ENCODE results near the gene CNGB1.
"Not testable (repeated sequence)": the region's sequence is repeated elsewhere in the genome, so short reads cannot be mapped to it uniquely, and the experiment has no call there.

The CNGB1 gene

DNA sequence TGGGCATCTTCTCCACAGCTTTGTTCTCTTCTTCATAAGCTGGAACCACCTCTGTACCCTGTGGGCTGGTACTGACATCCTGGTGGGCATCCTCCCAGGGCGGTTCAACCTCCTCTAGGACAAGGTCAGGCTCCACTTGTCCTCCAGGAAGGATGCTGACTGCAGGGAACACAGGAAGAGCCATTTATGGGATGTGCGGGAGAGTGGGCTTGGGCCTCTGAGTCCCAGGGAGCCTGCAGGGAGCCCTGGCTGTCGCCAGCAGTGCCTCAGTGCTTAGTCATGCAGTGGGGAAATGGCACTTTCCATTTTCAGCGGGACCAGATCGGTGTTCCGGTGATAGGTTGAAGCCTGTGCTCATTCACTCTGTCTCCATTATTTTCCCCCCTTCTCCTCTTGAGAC is 20.5 kb downstream of the CNGB1 start:
- DNase-seq = no peak

DNA sequence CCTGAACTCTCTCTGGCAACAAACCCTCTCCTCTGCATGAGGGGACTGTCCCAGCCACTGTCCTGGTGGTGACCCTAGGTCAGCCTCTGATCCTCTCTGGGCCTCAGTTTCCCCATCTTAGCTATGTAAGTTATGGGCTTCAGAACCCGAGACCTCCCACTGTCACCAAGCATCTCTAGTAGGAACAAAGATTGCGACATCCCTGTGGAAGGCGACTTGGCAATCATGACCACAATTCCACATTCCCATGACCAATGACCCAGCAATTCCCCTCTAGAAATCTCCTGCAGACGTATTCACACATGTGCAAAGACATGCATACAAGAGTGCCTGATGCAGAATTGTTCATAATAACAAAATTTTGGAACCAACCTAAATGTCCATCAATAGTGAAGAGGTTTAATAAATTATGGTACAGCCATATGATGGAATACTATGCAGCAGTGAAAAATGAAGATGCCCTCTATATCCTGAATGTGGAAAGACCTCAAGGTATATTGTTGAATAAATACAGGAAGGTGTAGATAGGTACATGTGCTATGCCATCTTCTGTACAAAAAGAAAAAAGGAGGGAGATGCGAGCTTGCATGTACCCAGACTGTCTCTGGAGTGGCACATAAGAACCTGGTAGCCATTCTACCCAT is 21.2 kb downstream of the CNGB1 start:
- DNase-seq = no peak

DNA sequence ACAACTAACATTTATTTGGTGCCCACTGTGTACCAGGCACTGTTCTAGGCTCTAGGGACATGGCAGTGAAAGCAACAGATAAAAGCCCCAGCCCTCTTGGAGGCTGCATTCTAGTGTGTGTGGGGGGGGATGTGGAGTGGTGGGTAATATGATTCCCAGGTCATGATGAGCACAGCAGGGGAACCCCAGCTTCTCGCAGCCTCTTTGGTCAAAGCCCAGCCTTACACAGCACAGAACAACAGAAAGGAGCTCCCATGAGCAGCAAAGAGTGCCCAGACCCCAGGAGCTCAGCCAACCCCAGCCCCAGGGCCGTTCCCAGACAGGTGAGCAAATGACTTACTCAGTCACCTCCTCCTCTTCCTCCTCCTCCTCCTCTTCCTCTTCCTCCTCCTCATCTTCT is 21.9 kb downstream of the CNGB1 start:
- no peak for DNase-seq

DNA sequence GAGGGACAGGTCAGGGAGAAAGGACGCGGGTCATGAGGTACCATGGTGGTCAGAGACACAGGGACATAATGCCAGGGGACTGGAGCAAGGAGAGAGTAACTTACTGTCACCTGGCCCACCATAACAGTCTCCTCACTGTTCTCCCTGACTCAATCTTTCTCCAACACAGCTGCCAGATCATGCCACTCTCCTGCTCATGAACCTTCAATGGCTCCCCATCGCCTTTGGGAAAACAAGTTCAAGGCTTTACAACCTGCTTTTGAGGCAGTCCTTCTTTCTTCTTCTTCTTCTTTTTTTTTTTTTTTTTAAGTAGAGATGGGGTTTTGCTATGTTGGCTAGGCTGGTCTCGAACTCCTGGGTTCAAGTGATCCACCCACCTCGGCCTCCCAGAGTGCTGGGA is 22.9 kb downstream of the CNGB1 start:
- no peak for DNase-seq

DNA sequence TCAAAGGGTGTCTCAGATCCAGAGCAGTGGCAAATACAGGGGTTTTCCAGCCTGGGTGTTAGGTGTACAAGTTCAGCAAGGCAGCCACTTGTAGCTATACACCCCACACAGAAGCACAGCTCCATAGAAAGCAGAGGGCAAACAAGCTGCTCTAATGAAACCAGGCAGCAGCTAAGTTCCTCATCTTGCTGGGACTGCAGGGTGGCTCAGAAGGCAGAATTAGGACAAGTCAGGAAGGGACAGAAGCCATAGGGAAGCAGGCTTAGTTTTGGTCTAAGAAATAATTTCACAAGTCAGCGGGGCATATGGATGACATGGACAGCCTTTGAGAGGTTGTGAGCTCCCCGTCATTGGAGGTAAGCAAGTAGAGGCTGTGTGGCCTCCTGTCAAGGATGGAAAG is 23.7 kb downstream of the CNGB1 start:
- no peak for DNase-seq

DNA sequence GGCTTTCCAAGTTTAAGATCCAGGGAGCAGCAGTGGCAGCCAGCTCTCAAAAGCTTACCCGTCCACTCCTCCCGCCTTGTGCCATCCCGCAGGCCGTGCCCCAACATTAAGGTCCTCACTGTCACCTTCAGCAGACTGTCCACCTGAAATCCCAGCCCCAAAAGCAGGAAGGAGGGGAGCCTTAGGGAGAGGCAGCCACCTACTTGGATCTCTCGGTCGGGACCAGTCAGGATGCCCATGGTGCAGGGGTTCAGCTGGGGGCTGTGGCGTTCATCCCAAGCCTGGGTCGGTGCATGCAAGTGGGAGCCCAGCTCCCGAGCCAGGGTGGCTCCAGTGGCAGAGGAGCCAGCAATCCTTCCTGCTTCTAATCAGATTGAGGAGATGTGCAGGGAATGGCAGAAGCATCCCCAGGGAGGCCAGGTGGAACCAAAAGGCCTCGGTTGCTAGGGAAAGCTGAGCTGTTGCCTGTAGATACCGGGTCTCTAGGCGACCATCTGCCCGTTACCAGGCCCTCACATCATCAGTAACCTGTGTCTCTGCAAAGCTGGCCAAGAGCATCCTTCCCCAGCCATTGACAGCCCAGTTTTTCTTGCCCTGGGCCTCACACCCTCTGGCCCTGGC is 24.6 kb downstream of the CNGB1 start:
- DNase-seq = no peak

DNA sequence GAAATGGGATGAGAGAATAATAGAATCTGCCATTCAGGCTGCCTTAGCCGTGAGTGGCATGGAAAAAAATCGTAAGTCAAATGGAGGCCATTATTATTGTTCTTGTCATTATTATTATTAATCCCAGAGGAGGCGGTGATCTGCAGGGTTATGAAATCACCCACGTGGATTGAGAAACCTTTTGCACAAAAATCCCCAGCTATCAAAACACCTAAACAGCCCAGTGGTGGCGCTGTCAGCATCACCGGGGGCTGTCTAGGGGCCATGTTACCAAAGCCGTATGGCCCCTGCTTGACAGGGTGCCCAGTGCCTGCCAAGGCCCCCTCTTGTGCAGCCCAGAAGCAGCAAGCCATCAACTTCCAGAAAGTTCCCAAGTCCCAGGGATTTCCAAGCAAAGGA is 25.2 kb downstream of the CNGB1 start:
- DNase-seq = no peak

DNA sequence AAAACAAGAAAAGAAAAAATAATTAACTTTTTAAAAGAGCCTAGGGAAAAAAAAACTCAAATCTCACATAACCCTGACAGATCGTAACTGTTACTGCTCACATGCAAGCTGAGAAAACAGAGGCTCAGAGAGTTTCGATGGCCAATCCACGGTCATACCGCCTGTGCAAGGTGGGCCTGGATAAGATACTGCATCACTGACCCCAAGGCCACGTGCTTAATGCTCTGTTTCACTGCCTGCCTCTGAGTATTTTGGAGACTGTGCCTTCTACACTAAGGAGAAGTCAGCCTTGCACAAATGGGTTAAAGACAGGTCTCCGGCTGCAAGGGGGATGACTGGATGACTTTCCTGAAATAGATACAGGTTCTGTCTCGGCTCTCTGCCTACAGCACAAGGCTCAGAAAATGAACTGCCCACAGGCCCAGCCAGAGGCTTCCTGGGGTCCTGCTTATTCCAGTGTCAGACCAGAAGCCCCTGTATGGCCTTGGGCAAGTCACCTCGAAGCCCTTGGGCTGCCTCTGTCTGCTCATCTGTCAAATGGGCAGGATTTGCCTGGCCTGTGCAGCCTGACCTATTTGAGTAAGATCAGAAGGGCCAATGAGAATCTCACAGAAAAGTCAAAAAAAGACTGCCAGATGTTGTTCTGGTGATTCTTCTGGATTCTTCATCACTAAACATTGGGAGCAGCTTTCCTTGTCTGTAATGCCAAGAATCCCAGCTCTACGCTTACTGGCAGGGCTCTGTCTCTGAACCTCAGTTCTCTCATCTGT is 25.8 kb downstream of the CNGB1 start:
- DNase-seq = no peak

DNA sequence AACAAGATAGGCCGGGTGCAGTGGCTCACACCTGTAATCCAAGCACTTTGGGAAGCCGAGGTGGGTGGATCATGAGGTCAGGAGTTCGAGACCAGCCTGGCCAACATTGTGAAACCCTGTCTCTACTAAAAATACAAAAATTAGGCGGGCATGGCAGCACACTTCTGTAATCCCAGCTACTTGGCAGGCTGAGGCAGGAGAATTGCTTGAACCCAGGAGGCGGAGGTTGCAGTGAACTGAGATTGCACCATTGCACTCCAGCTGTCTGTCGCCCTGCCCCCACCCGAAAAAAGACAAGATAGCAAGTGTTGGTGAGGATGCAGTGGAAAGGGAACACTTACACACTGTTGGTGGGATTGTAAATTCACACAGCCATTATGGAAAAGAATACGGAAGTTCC is 27.5 kb downstream of the CNGB1 start:
- not testable (repeated sequence) for DNase-seq

DNA sequence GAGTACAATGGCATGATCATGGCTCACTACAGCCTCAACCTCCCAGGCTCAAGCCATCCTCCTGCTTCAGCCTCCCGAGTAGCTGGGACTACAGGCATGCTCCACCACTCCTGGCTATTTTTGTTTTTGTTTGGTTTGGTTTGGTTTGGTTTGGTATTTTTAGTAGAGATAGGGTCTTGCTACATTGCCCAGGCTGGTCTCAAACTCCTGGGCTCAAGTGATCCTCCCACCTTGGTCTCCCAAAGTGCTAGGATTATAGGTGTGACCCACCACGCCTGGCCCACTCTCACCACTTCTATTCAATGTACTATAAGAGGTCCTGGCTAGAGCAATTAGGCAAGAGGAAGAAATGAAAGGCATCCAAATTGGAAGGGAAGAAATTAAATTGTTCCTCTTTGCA is 29.0 kb downstream of the CNGB1 start:
- not testable (repeated sequence) for DNase-seq

DNA sequence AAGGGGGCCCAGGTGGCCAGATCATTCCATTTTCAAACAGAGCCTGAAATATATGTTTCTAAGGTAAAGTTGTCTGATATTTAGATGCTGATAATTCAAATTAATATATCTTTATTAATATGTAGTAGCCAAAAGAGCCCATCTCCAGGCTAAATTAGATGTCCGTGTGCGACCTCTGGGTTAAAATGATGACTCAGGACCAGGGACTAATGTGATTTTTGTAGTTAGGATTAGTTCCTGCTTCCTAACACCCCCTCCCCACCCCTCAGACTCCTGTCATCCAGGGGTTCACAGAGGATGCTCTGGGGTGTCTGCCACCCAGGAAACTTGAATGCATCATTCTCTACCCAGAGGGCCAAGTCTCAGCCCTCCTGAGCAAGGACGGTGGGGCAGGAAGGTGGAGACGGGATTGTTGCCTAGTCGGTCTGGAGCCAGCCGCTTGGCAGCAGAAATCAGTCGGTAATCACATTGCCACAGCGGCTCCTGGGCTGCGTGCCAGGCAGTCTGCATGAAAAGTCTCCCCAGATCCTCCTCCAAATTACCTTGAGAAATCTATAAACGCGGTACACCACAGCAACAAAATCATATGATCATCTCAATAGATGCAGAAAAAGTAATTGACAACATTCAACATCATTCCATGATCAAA is 29.8 kb downstream of the CNGB1 start:
- no peak for DNase-seq

DNA sequence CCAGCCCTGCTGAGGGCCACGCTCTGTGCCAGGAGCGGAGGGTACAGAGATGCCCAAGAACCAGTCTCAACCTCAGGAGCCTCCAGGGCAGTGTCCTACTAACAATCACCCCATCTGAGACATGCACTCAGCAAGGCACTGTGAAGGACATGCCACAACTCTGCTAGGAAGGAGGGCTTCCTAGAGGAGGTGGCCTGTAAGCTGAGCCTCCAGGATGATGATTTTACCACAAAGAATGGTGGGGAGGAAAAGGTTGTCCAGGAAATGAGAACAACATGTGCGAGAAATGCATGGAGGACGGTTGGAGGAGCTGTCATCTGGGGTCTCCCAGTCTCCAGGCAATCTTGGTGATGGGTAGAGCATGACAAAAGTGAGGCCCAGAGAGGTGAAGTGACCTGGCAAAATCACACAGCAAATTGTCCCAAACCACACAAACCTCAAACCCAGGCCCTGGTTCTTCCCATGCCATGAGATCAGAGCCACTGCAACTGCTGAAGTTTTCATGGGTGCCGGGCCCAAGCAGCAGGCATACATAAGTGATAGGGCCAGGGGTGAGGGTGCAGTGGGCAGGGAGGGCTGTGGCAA is 30.5 kb downstream of the CNGB1 start:
- DNase-seq = no peak

DNA sequence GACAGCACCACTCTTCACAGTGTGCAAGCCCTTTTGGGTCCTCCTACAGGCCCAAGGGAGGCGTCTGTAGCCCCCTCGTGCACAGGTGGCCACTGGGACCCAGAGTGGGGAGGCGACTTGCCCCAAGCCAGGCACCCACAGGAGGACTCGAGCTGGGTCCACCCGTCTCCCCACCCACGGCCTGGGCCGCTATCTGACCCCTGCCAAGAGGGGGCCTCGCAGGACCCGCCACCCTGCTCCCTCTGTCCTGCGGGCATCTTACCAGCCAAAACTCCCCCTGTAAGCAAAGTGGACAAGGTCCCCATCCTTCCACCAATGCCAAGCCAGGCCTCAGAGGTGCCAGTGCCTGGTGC is 31.1 kb downstream of the CNGB1 start:
- DNase-seq = no peak

DNA sequence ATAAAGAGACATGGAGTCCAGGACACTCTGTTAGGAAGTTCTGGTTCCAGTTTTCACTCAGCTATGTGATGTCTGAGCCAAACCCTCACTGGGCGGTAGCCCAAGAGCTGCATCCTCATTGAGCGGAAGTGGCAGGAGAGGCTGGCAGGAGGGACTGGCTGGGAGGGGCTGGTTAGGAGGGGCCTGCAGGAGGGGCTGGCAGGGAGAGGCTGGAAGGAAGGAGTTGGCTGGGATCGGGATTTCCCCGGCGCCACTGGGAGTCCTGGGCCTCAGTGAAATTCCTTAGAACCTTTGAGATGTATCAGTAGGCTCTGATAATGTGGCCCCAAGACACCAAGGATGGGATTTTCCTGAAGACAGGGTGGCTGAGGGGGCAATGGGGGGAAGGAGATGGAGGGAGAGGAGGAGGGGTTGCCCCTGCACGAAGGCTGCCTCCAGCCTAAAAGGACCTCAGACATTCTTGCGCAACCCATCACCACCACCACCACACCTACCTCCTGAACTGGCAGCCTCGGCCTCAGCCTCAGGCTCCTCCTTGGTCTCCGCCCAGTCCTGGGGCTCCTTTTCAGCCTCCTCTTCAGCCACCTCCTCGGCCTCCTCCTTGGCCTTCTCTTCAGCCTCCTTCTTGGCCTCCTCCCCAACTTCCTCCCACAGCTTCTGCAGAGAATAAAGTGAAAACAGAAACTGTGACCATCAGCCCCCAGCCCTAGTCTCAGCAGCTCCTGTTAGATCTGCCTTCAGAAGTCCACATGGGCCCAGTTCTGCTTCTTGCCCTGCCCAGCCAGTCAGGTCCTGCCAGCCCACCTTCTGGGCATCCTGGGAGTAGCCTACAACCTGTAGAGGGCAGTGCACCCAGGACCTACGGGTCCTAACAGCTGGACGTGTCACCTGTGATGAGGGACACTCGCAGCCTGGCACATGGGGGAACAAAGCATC is 31.7 kb downstream of the CNGB1 start:
- no peak for DNase-seq

DNA sequence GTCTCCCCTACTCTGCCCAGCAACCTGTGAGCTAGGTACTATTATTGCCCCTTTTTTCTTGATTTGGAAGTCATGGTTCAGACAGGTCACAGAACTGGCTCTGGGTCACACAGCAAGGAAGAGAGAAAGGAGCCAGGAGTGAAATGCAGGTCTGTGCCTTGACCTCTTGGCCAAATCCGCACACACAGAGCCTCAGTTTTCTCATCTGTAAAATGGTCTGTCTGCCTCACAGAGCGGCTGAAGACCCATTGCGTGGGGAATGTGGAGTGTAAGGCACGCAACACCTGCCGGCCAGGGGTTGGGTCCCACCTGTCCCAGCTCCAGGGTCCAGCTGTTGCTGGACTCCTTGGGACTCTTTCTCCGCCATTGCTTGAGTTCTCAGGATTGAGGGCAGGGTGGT is 32.4 kb downstream of the CNGB1 start:
- DNase-seq = no peak

DNA sequence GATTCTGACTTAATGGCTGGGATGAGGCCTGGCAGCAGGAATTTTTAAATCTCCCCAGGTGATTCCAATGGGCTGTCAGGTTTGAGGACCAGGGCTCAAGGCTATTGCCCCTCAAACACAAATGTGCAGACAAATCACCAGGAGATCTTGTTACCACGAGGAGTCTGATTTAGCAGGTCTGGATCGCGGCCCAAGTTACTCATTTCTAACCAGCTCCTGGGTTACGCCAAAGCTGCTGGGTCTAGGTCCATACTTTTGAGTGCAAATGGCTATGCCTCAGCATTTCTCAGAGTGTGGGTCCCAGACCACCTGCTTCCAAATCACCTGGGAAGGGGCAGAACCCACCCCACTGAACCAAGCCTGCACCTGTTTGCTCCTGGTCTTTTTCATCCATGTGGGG is 33.1 kb downstream of the CNGB1 start:
- no peak for DNase-seq

DNA sequence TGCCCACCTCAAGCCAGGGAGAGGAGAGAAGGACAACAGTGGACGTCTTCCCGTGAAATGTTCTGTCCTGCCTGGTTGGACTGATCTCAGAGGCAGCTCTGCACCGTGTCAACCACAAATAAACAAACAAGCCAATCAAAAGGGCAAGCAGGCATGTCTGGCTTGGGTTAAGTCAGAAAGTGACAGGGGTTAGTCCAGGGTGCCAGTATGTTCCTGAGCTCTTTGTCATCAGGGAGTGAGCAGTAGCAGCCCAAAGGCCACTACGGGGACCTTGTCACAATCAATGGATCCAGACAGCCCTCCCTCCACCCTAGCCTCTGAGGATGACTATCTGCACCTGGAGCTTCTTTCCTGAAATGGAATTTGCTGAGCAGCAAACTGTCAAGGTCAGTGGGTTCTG is 35.0 kb downstream of the CNGB1 start:
- no peak for DNase-seq

DNA sequence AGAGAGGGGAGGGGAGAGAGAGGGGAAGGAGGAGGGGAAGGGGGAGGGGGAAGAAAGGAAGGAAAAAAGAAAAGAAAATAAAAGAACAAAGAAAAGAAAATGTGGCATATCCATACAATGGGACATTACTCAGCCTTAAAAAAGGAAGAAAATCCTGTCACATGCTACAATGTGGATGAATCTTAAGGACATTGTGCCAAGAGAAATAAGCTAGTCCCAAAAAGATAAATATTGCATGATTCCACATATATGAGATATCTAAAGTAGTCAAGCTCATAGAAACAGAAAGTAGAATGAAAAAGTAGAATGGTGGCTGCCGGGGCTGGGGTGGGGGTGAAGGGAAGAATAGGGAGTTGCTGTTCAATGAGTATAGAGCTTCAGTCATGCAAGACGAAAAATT is 40.4 kb downstream of the CNGB1 start:
- DNase-seq = no peak

DNA sequence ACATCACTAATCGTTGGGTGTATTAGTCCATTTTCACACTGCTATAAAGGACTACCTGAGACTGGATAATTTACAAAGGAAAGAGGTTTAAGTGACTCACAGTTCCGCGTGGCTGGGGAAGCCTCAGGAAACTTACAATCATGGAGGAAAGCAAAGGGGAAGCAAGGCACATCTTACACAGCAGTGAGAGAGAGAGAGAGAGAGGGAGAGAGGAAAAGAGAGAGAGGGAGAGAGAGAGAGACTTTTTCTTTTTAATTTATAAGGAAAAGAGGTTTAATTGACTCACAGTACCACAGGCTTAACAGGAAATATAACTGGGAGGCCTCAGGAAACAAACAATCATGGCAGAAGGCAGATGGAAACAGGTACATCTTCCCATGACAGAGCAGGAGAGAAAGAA is 41.7 kb downstream of the CNGB1 start:
- DNase-seq = no peak

DNA sequence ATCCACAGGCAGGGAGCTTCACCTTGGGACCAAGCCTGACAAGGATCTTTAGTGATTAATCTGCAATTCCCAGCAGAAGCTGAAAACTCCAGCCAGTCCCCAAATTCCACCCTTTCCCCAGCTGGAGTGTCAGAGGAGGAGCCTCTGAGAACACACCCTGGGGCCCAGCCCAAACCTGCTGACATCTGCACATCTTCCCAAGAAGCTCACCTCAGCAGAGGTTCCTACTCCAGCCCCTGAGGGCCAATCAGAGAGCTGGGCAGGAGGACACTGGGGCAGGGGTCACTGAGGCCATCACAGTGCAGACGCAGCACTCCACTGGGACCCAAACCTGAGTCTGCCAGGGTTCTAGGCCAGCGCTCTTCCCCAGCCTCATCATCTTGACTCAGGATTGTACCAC is 44.9 kb downstream of the CNGB1 start:
- no peak for DNase-seq

DNA sequence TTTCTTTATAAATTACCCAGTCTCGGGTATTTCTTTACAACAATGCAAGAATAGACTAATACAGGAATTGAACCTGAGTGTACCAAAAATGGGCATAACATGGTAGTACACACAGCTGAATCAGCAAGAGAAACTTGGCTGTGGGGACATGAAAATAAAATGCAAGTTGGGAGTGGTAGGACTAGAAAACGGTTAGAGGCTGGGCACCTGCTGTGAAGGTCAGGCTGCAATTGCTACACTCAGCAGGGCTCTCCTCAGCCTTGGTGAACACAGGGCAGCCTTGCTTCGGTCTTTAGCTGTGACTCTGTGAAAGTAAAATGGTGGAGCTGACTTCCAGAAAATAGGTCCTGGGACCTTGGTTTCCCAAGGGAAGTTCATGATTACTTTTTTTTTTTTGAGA is 45.6 kb downstream of the CNGB1 start:
- no peak for DNase-seq

DNA sequence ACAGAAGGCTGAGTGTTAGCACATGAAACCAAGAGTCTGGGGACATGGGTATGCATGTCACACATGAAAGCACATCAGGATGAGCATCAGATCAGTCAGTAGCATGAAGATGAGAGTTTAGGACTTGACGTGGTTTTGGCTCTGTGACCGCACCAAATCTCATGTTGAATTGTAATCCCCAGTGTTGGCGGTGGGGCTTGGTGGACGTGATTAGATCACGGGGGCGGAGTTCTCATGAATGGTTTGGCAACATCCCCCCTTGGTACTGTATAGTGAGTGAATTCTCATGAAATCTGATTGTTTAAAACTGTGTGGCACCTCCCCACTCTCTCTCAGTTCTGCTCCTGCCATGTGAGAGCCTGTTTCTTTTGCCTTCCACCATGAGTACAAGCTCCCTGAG is 46.4 kb downstream of the CNGB1 start:
- no peak for DNase-seq

DNA sequence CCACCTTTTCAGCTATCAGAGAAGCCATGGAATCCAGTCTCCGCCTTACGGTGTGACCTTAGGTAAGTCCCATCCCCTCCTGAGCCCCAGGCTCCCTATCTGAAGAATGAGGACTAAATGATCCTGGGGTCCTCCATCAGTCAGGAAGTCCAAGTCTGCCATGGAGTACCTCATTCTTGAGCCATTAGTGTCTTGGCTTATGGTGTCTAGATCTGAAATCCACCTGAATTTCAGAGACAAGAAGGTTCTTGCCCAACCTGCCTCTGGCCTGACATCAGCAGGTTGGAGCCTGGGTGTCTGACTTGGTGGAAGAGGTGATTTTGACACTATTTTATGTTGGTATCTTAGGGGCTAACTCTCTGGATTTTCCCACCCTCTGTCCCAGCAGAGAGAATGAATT is 47.1 kb downstream of the CNGB1 start:
- DNase-seq = no peak
